H1 (cell line): ENCODE data around the gene PASD1. TPM values are rescaled to one million over a fixed set of nuclear protein-coding genes. Genes with fewer than 3 reads are reported as not detected.

ENCODE experiments used
- EGR1 ChIP-seq: IDR thresholded peaks from 2 replicates; pipeline ENCODE4 v1.6.1; 2011; ENCODE audit warnings: low read depth, low read length, borderline replicate concordance
- EZH2 ChIP-seq: fragments of 200-600 bp; sonication (generic); IDR thresholded peaks from 2 replicates; pipeline ENCODE4 v1.7.1; 2012; ENCODE audit warnings: low read depth, mild to moderate bottlenecking, moderate library complexity, low read length, inconsistent platforms; ENCODE audit not compliant: severe bottlenecking
- KDM5A ChIP-seq: fragments of 200-600 bp; IDR thresholded peaks from 2 replicates; pipeline ENCODE4 v1.7.1; 2012; ENCODE audit warnings: mild to moderate bottlenecking, low read length, inconsistent platforms, mixed read lengths
- NANOG ChIP-seq: IDR thresholded peaks from 2 replicates; pipeline ENCODE4 v1.6.1; 2011; ENCODE audit warnings: low read length, low read depth, mild to moderate bottlenecking, inconsistent platforms; ENCODE audit not compliant: insufficient read depth, poor library complexity, severe bottlenecking
- POU5F1 ChIP-seq: IDR thresholded peaks from 2 replicates; pipeline ENCODE4 v1.6.1; 2011; ENCODE audit warnings: low read depth, mild to moderate bottlenecking, low read length, moderate library complexity
- RNF2 ChIP-seq: fragments of 200-900, 300-1000 bp; sonication (generic); IDR thresholded peaks from 2 replicates; pipeline ENCODE4 v1.7.1; 2016; ENCODE audit warnings: borderline replicate concordance, low read depth, mild to moderate bottlenecking, antibody characterized with exemption, low read length; ENCODE audit not compliant: poor library complexity, severe bottlenecking; ENCODE audit errors: missing control alignments
- SP1 ChIP-seq: IDR thresholded peaks from 2 replicates; pipeline ENCODE4 v1.6.1; 2011; ENCODE audit warnings: low read depth, low read length
- TCF12 ChIP-seq: IDR thresholded peaks from 2 replicates; pipeline ENCODE4 v1.6.1; 2011; ENCODE audit warnings: low read depth, mild to moderate bottlenecking, low read length
- polyA plus RNA-seq, 7 experiments: library from polyadenylated mRNA; depleted of rRNA in 3 of 7; stranded (reverse) in 5 of 7; unstranded in 2 of 7; fragments of >200 nt in 5 of 7; fragments of 200-250 nt in 2 of 7; gene quantifications; 1 replicate in 5 of 7; 2 replicates in 1 of 7; 4 replicates in 1 of 7; pipeline versions ENCODE4 v1.2.1 to v1.2.3, GENCODE V29; 2011 to 2013; ENCODE audit warnings: missing spikeins in 2 of 7, mixed read lengths in 2 of 7
- total RNA-seq: library from RNA; stranded (reverse); fragmentation: NEBNext Ultra II Directional; extraction: Animal tissue kit (Norgen Biotek cat#: 25700); gene quantifications from 2 replicates; pipeline ENCODE4 v1.2.1, GENCODE V29; 2021
- TF ChIP-seq, protein P1 (sequence below): fragments of 300-600 bp; sonication (generic); IDR thresholded peaks from 2 replicates; pipeline ENCODE4 v1.7.1; 2012; ENCODE audit warnings: low read length, moderate library complexity, mild to moderate bottlenecking, inconsistent platforms; ENCODE audit not compliant: insufficient replicate concordance

The PASD1 gene
- total and polyA plus RNA-seq, 2 of the 8 experiments (the other 6 are each of a cell fraction or from before 2014, with no cell fraction given), result 0.03 to 0.09 TPM

GRCh38 chrX:151702026-151702714, 138.7 kb downstream of the PASD1 start (continued):
- TF ChIP-seq, protein P1, sequence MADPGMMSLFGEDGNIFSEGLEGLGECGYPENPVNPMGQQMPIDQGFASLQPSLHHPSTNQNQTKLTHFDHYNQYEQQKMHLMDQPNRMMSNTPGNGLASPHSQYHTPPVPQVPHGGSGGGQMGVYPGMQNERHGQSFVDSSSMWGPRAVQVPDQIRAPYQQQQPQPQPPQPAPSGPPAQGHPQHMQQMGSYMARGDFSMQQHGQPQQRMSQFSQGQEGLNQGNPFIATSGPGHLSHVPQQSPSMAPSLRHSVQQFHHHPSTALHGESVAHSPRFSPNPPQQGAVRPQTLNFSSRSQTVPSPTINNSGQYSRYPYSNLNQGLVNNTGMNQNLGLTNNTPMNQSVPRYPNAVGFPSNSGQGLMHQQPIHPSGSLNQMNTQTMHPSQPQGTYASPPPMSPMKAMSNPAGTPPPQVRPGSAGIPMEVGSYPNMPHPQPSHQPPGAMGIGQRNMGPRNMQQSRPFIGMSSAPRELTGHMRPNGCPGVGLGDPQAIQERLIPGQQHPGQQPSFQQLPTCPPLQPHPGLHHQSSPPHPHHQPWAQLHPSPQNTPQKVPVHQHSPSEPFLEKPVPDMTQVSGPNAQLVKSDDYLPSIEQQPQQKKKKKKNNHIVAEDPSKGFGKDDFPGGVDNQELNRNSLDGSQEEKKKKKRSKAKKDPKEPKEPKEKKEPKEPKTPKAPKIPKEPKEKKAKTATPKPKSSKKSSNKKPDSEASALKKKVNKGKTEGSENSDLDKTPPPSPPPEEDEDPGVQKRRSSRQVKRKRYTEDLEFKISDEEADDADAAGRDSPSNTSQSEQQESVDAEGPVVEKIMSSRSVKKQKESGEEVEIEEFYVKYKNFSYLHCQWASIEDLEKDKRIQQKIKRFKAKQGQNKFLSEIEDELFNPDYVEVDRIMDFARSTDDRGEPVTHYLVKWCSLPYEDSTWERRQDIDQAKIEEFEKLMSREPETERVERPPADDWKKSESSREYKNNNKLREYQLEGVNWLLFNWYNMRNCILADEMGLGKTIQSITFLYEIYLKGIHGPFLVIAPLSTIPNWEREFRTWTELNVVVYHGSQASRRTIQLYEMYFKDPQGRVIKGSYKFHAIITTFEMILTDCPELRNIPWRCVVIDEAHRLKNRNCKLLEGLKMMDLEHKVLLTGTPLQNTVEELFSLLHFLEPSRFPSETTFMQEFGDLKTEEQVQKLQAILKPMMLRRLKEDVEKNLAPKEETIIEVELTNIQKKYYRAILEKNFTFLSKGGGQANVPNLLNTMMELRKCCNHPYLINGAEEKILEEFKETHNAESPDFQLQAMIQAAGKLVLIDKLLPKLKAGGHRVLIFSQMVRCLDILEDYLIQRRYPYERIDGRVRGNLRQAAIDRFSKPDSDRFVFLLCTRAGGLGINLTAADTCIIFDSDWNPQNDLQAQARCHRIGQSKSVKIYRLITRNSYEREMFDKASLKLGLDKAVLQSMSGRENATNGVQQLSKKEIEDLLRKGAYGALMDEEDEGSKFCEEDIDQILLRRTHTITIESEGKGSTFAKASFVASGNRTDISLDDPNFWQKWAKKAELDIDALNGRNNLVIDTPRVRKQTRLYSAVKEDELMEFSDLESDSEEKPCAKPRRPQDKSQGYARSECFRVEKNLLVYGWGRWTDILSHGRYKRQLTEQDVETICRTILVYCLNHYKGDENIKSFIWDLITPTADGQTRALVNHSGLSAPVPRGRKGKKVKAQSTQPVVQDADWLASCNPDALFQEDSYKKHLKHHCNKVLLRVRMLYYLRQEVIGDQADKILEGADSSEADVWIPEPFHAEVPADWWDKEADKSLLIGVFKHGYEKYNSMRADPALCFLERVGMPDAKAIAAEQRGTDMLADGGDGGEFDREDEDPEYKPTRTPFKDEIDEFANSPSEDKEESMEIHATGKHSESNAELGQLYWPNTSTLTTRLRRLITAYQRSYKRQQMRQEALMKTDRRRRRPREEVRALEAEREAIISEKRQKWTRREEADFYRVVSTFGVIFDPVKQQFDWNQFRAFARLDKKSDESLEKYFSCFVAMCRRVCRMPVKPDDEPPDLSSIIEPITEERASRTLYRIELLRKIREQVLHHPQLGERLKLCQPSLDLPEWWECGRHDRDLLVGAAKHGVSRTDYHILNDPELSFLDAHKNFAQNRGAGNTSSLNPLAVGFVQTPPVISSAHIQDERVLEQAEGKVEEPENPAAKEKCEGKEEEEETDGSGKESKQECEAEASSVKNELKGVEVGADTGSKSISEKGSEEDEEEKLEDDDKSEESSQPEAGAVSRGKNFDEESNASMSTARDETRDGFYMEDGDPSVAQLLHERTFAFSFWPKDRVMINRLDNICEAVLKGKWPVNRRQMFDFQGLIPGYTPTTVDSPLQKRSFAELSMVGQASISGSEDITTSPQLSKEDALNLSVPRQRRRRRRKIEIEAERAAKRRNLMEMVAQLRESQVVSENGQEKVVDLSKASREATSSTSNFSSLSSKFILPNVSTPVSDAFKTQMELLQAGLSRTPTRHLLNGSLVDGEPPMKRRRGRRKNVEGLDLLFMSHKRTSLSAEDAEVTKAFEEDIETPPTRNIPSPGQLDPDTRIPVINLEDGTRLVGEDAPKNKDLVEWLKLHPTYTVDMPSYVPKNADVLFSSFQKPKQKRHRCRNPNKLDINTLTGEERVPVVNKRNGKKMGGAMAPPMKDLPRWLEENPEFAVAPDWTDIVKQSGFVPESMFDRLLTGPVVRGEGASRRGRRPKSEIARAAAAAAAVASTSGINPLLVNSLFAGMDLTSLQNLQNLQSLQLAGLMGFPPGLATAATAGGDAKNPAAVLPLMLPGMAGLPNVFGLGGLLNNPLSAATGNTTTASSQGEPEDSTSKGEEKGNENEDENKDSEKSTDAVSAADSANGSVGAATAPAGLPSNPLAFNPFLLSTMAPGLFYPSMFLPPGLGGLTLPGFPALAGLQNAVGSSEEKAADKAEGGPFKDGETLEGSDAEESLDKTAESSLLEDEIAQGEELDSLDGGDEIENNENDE, result no peak
- TF ChIP-seq RNF2 (no peak), KDM5A (no peak), EZH2 (no peak), TCF12 (no peak), SP1 (no peak), EGR1 (no peak), NANOG (no peak), POU5F1 (no peak)
